Osteocyte (in vitro differentiated cells): ENCODE measurements around the gene KRT6C. TPM values are rescaled to one million over a fixed set of nuclear protein-coding genes. Genes with fewer than 3 reads are reported as not detected.

Source experiments
- DNase-seq: peaks from one replicate; pipeline ENCODE4 v3.0.0; 2021; ENCODE audit warnings: mixed read lengths; ENCODE audit not compliant: unreplicated experiment; ENCODE audit errors: extremely low spot score
- H3K27ac Mint-ChIP-seq: one replicate; pipeline ENCODE4 v1.8.0; 2021; ENCODE audit warnings: mild to moderate bottlenecking, mixed read lengths; ENCODE audit not compliant: unreplicated experiment
- H3K27me3 Mint-ChIP-seq: one replicate; pipeline ENCODE4 v1.8.0; 2021; ENCODE audit warnings: mixed read lengths; ENCODE audit not compliant: unreplicated experiment
- H3K36me3 Mint-ChIP-seq: one replicate; pipeline ENCODE4 v1.8.0; 2021; ENCODE audit warnings: mixed read lengths; ENCODE audit not compliant: unreplicated experiment
- H3K4me1 Mint-ChIP-seq: one replicate; pipeline ENCODE4 v1.8.0; 2021; ENCODE audit warnings: mixed read lengths; ENCODE audit not compliant: unreplicated experiment
- H3K4me3 Mint-ChIP-seq: one replicate; pipeline ENCODE4 v1.8.0; 2021; ENCODE audit warnings: mild to moderate bottlenecking, moderate library complexity, mixed read lengths; ENCODE audit not compliant: unreplicated experiment
- H3K9me3 Mint-ChIP-seq: one replicate; pipeline ENCODE4 v1.8.0; 2021; ENCODE audit warnings: mixed read lengths; ENCODE audit not compliant: unreplicated experiment
- CTCF ChIP-seq: fragments of 200-600 bp; sonication (generic); IDR thresholded peaks from 2 replicates; pipeline ENCODE4 v1.5.0; 2021; ENCODE audit warnings: antibody characterized with exemption, mild to moderate bottlenecking, moderate library complexity
- total RNA-seq: library from RNA; stranded (reverse); gene quantifications from 2 replicates; pipeline ENCODE4 v1.2.1, GENCODE V29; 2021

The KRT6C gene
- total RNA-seq, 1 donor from 2014 or later, result not detected

GRCh38 chr12:52446367-52447045 is 27.1 kb downstream of the KRT6C start:
- no peak overlapping the region for H3K4me3 Mint-ChIP-seq
- no peak for DNase-seq
- H3K27me3 Mint-ChIP-seq, result peaks cover 60% of the 10 kb centered on the region
- no peaks in the 10 kb centered on the region for H3K9me3 Mint-ChIP-seq
- no peaks in the 10 kb centered on the region for H3K4me1 Mint-ChIP-seq
- no peaks in the 10 kb centered on the region for H3K36me3 Mint-ChIP-seq
- H3K27ac Mint-ChIP-seq, result no peak overlapping the region
- no peak for TF ChIP-seq CTCF

- Mint-ChIP-seq H3K4me3 (no peak overlapping the region), H3K36me3 (no peaks in the 10 kb centered on the region)
- TF ChIP-seq CTCF, result no peak
Measured at GRCh38 chr12:52445876-52446275, 27.7 kb downstream of the KRT6C start.

GRCh38 chr12:52444647-52445595 is 28.7 kb downstream of the KRT6C start:
- H3K36me3 Mint-ChIP-seq, result no peaks in the 10 kb centered on the region
- DNase-seq, result no peak
- H3K9me3 Mint-ChIP-seq, result no peaks in the 10 kb centered on the region
- no peak for TF ChIP-seq CTCF
- H3K4me3 Mint-ChIP-seq, result no peak overlapping the region
- no peak overlapping the region for H3K27ac Mint-ChIP-seq
- H3K27me3 Mint-ChIP-seq, result peaks cover 61% of the 10 kb centered on the region
- H3K4me1 Mint-ChIP-seq, result no peaks in the 10 kb centered on the region

More at GRCh38 chr12:52445876-52446275, 27.7 kb downstream of the KRT6C start:
- no peak for DNase-seq
- Mint-ChIP-seq H3K9me3 (no peaks in the 10 kb centered on the region), H3K4me1 (no peaks in the 10 kb centered on the region), H3K27me3 (peaks cover 65% of the 10 kb centered on the region), H3K27ac (no peak overlapping the region)

- no peaks in the 10 kb centered on the region for H3K36me3 Mint-ChIP-seq
- H3K27ac Mint-ChIP-seq, result no peak overlapping the region
- TF ChIP-seq CTCF, result no peak
- DNase-seq, result no peak
- no peaks in the 10 kb centered on the region for H3K9me3 Mint-ChIP-seq
- H3K4me3 Mint-ChIP-seq, result no peak overlapping the region
- H3K4me1 Mint-ChIP-seq, result no peaks in the 10 kb centered on the region
- H3K27me3 Mint-ChIP-seq, result peaks cover 59% of the 10 kb centered on the region
Measured at GRCh38 chr12:52443966-52444365, 29.6 kb downstream of the KRT6C start.

GRCh38 chr12:52442600-52443061 is 31.0 kb downstream of the KRT6C start:
- no peaks in the 10 kb centered on the region for H3K36me3 Mint-ChIP-seq
- H3K4me1 Mint-ChIP-seq, result no peaks in the 10 kb centered on the region
- no peak overlapping the region for H3K4me3 Mint-ChIP-seq
- TF ChIP-seq CTCF, result no peak
- H3K27me3 Mint-ChIP-seq, result peaks cover 53% of the 10 kb centered on the region
- H3K9me3 Mint-ChIP-seq, result no peaks in the 10 kb centered on the region
- no peak overlapping the region for H3K27ac Mint-ChIP-seq
- no peak for DNase-seq
